ENCODE results near the gene TNFAIP8L2. TPM values are rescaled to one million over a fixed set of nuclear protein-coding genes. Genes with fewer than 3 reads are reported as not detected.
A peak's percentile ranks its signal among the peaks of the same experiment; 100 is the strongest.

TNFAIP8L2 gene
- total RNA-seq, result 0.13 TPM in 1 of 2 replicates, not detected in the other

- DNase-seq (ENCODE audit: low read depth in 2 of 2), result no peak
Measured at GRCh38 chr1:151156515-151156819, at the start of gene TNFAIP8L2. TSS of gene TNFAIP8L2 (plus strand) at chr1:151156649. CDS start at chr1:151158698, 2,049 bp downstream.

GRCh38 chr1:151106894-151107293 lies 49.6 kb upstream of the TNFAIP8L2 start:
- peak; percentile 55 to 72 for DNase-seq (ENCODE audit: low read depth in 2 of 2)

- DNase-seq (ENCODE audit: low read depth in 2 of 2), result no peak
Measured at GRCh38 chr1:151108331-151108730, 48.1 kb upstream of the TNFAIP8L2 start.

- no peak for DNase-seq (ENCODE audit: low read depth in 2 of 2)
Measured at GRCh38 chr1:151113877-151114276, 42.6 kb upstream of the TNFAIP8L2 start.

GRCh38 chr1:151124763-151125403 lies 31.6 kb upstream of the TNFAIP8L2 start:
- DNase-seq (ENCODE audit: low read depth in 2 of 2), result no peak

- no peak for DNase-seq (ENCODE audit: low read depth in 2 of 2)
Measured at GRCh38 chr1:151128800-151129199, 27.6 kb upstream of the TNFAIP8L2 start.

- DNase-seq (ENCODE audit: low read depth in 2 of 2), result peak; percentile 85 to 92
Measured at GRCh38 chr1:151130987-151131586, 25.4 kb upstream of the TNFAIP8L2 start.

- peak in 1 of 2 donors; percentile 29 for DNase-seq (ENCODE audit: low read depth in 2 of 2)
Measured at GRCh38 chr1:151131701-151132334, 24.6 kb upstream of the TNFAIP8L2 start.

GRCh38 chr1:151132335-151133017 lies 24.0 kb upstream of the TNFAIP8L2 start:
- DNase-seq (ENCODE audit: low read depth in 2 of 2), result no peak

GRCh38 chr1:151133018-151133806 lies 23.2 kb upstream of the TNFAIP8L2 start:
- DNase-seq (ENCODE audit: low read depth in 2 of 2), result no peak

GRCh38 chr1:151134396-151134795 lies 22.1 kb upstream of the TNFAIP8L2 start:
- DNase-seq (ENCODE audit: low read depth in 2 of 2), result peak in 1 of 2 donors; percentile 23

GRCh38 chr1:151134991-151135390 lies 21.5 kb upstream of the TNFAIP8L2 start:
- DNase-seq (ENCODE audit: low read depth in 2 of 2), result no peak

GRCh38 chr1:151135433-151136385 lies 20.7 kb upstream of the TNFAIP8L2 start:
- no peak for DNase-seq (ENCODE audit: low read depth in 2 of 2)

- DNase-seq (ENCODE audit: low read depth in 2 of 2), result no peak
Measured at GRCh38 chr1:151137789-151138188, 18.7 kb upstream of the TNFAIP8L2 start.

- no peak for DNase-seq (ENCODE audit: low read depth in 2 of 2)
Measured at GRCh38 chr1:151142411-151143056, 13.9 kb upstream of the TNFAIP8L2 start.

GRCh38 chr1:151143057-151143435 lies 13.4 kb upstream of the TNFAIP8L2 start:
- DNase-seq (ENCODE audit: low read depth in 2 of 2), result no peak

- DNase-seq (ENCODE audit: low read depth in 2 of 2), result no peak
Measured at GRCh38 chr1:151143986-151144385, 12.5 kb upstream of the TNFAIP8L2 start.

- DNase-seq (ENCODE audit: low read depth in 2 of 2), result peak in 1 of 2 donors; percentile 29
Measured at GRCh38 chr1:151144474-151145303, 11.8 kb upstream of the TNFAIP8L2 start.
